SK-N-SH treated with all-trans-retinoic acid at 6 μM for 48 hours (cell line): Measurements from ENCODE around the gene MAOA.

Experiments used
- ATAC-seq: fragments of 200-7000 bp; cut with Tn5 transposase; 3 replicates; pipeline ENCODE4 v1.9.1; 2020; ENCODE audit warnings: mild to moderate bottlenecking, moderate library complexity
- ARNTL ChIP-seq: fragments of 450-650 bp; formaldehyde crosslinking; IDR thresholded peaks from 2 replicates; pipeline ENCODE4 v1.5.0; 2020; ENCODE audit warnings: low read depth, mild to moderate bottlenecking, moderate library complexity, borderline replicate concordance
- CREB5 ChIP-seq: fragments of 250-450 bp; sonication (Bioruptor Pico); IDR thresholded peaks from 2 replicates; pipeline ENCODE4 v1.5.1; 2020; ENCODE audit warnings: low read depth, mild to moderate bottlenecking, moderate library complexity
- CSDC2 ChIP-seq: fragments of 250-450 bp; sonication (Bioruptor Pico); IDR thresholded peaks from 2 replicates; pipeline ENCODE4 v1.5.0; 2020; ENCODE audit warnings: mild to moderate bottlenecking, moderate library complexity
- GLIS3 ChIP-seq: fragments of 250-450 bp; sonication (Bioruptor Pico); IDR thresholded peaks from 2 replicates; pipeline ENCODE4 v1.5.0; 2020; ENCODE audit warnings: mild to moderate bottlenecking, moderate library complexity
- OSR1 ChIP-seq: fragments of 250-450 bp; sonication (Bioruptor Pico); IDR thresholded peaks from 2 replicates; pipeline ENCODE4 v1.8.0; 2022; ENCODE audit warnings: moderate library complexity, mild to moderate bottlenecking, inconsistent platforms
- PATZ1 ChIP-seq: fragments of 250-450 bp; sonication (Bioruptor Pico); IDR thresholded peaks from 2 replicates; pipeline ENCODE4 v1.8.0; 2020; ENCODE audit warnings: mild to moderate bottlenecking, moderate library complexity, borderline replicate concordance
- PPARA ChIP-seq: fragments of 250-450 bp; sonication (Bioruptor Pico); IDR thresholded peaks from 2 replicates; pipeline ENCODE4 v1.5.0; 2020; ENCODE audit warnings: mild to moderate bottlenecking, borderline replicate concordance
- RARB ChIP-seq: fragments of 250-450 bp; sonication (Bioruptor Pico); IDR thresholded peaks from 2 replicates; pipeline ENCODE4 v1.8.0; 2021; ENCODE audit warnings: mild to moderate bottlenecking, moderate library complexity
- SNAI2 ChIP-seq: fragments of 250-450 bp; sonication (Bioruptor Pico); IDR thresholded peaks from 2 replicates; pipeline ENCODE4 v1.5.0; 2020; ENCODE audit warnings: mild to moderate bottlenecking, moderate library complexity
- TOX ChIP-seq: fragments of 250-450 bp; sonication (Bioruptor Pico); IDR thresholded peaks from 2 replicates; pipeline ENCODE4 v1.8.0; 2021; ENCODE audit warnings: mild to moderate bottlenecking, moderate library complexity, borderline replicate concordance
- ZC3H10 ChIP-seq: fragments of 250-450 bp; sonication (Bioruptor Pico); IDR thresholded peaks from 2 replicates; pipeline ENCODE4 v1.5.1; 2021; ENCODE audit warnings: mild to moderate bottlenecking, moderate library complexity
- ZFP3 ChIP-seq: fragments of 250-450 bp; sonication (Bioruptor Pico); IDR thresholded peaks from 2 replicates; pipeline ENCODE4 v1.5.0; 2020; ENCODE audit warnings: mild to moderate bottlenecking, moderate library complexity
- ZFP30 ChIP-seq: fragments of 450-650 bp; formaldehyde crosslinking; IDR thresholded peaks from 2 replicates; pipeline ENCODE4 v1.5.0; 2022; ENCODE audit warnings: mild to moderate bottlenecking, moderate library complexity
- ZNF70 ChIP-seq: fragments of 450-650 bp; formaldehyde crosslinking; IDR thresholded peaks from 2 replicates; pipeline ENCODE4 v1.5.0; 2020; ENCODE audit warnings: mild to moderate bottlenecking, moderate library complexity
- ZNF8 ChIP-seq: fragments of 450-650 bp; formaldehyde crosslinking; IDR thresholded peaks from 2 replicates; pipeline ENCODE4 v1.5.0; 2020; ENCODE audit warnings: mild to moderate bottlenecking, moderate library complexity
- TF ChIP-seq, protein P1 (sequence below): fragments of 250-450 bp; sonication (Bioruptor Pico); IDR thresholded peaks from 2 replicates; pipeline ENCODE4 v1.8.0; 2021; ENCODE audit warnings: low read depth, mild to moderate bottlenecking, moderate library complexity, borderline replicate concordance
- TF ChIP-seq, protein P2 (sequence below): fragments of 250-450 bp; sonication (Bioruptor Pico); IDR thresholded peaks from 2 replicates; pipeline ENCODE4 v1.5.1; 2021; ENCODE audit warnings: mild to moderate bottlenecking, moderate library complexity
- TF ChIP-seq, protein P3 (sequence below): fragments of 250-450 bp; sonication (Bioruptor Pico); IDR thresholded peaks from 2 replicates; pipeline ENCODE4 v1.5.0; 2020; ENCODE audit warnings: mild to moderate bottlenecking, moderate library complexity

The MAOA gene

DNA sequence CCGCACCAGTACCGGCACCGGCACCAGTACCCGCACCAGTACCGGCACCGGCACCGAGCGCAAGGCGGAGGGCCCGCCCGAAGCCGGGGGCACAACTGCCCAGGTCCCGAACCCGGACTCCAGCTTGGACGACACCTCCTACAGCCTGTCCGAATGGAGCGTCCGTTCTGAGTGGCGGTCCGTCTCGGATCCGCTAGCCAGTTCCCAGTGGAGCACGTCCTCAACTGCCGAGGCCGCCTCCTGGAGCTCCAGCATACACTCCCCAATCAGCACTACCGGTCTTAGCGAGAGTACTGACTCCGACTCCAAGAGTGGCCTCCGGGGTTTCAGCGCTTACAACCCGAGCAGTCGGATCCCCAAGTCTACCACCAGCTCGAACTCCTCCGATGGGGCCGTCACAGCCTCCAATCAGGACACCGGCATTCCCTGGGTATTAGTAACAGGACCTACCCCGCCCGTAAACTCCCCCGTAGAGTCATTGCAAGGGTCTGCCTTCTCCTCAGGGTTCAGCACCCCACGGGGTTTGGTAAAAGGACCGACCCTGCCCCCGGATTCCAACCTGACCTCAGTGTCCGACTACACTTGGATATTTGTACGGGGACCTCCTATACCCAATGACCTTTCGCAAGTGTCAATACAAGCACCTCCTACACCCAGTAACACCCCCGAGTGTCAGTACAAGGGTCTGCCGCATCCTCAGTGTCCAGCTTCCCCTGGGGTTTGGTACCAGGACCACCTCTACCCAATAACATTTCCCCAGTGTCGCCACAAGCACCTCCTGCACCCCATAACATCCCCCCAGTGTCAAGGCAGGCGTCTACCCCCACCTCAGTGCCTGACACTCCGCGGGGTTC, 721 bp upstream of the MAOA start:
- TF ChIP-seq CREB5 (CRISPR knock-in tag) (no peak), PPARA (CRISPR knock-in tag) (no peak), CSDC2 (no peak), OSR1 (CRISPR knock-in tag) (no peak)
- ATAC-seq = peak; percentile 62

DNA sequence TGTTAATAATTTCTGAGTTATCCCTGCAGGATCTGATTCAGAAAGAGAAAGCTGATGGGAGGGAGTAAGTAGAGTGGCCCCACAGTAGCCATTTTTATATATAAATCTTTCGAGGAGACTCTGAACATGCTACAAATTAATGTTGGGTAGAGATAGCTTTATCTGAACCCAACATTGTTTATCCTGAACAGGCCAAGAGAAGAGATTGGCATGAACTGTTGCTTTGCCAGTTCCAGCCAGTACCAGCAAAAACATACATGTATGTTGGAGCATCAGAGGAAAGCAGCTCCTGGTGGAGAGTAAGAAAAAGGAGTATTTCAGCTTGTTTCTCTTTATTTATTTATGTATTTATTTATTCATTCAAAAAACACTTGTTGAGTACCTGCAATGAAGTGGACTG, 1.6 kb downstream of the MAOA start:
- TF ChIP-seq ARNTL (CRISPR knock-in tag) (no peak), ZFP3 (CRISPR knock-in tag) (no peak), ZFP30 (CRISPR knock-in tag) (no peak), ZNF70 (no peak), SNAI2 (no peak), GLIS3 (CRISPR knock-in tag) (no peak), PPARA (CRISPR knock-in tag) (no peak), TOX (CRISPR knock-in tag) (no peak), ZC3H10 (CRISPR knock-in tag) (no peak), PATZ1 (no peak)
- TF ChIP-seq, protein P1, sequence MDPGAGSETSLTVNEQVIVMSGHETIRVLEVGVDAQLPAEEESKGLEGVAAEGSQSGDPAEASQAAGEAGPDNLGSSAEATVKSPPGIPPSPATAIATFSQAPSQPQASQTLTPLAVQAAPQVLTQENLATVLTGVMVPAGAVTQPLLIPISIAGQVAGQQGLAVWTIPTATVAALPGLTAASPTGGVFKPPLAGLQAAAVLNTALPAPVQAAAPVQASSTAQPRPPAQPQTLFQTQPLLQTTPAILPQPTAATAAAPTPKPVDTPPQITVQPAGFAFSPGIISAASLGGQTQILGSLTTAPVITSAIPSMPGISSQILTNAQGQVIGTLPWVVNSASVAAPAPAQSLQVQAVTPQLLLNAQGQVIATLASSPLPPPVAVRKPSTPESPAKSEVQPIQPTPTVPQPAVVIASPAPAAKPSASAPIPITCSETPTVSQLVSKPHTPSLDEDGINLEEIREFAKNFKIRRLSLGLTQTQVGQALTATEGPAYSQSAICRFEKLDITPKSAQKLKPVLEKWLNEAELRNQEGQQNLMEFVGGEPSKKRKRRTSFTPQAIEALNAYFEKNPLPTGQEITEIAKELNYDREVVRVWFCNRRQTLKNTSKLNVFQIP (CRISPR knock-in tag) = no peak
- no peak for ATAC-seq

GRCh38 chrX:43661521-43662240, 5.6 kb downstream of the MAOA start:
- TF ChIP-seq, protein P2, sequence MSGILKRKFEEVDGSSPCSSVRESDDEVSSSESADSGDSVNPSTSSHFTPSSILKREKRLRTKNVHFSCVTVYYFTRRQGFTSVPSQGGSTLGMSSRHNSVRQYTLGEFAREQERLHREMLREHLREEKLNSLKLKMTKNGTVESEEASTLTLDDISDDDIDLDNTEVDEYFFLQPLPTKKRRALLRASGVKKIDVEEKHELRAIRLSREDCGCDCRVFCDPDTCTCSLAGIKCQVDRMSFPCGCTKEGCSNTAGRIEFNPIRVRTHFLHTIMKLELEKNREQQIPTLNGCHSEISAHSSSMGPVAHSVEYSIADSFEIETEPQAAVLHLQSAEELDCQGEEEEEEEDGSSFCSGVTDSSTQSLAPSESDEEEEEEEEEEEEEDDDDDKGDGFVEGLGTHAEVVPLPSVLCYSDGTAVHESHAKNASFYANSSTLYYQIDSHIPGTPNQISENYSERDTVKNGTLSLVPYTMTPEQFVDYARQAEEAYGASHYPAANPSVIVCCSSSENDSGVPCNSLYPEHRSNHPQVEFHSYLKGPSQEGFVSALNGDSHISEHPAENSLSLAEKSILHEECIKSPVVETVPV (CRISPR knock-in tag) = no peak
- TF ChIP-seq CSDC2 (no peak), TOX (CRISPR knock-in tag) (no peak), ZNF8 (CRISPR knock-in tag) (no peak), PPARA (CRISPR knock-in tag) (no peak), RARB (CRISPR knock-in tag) (no peak), SNAI2 (no peak), CREB5 (CRISPR knock-in tag) (no peak)
- TF ChIP-seq, protein P3, sequence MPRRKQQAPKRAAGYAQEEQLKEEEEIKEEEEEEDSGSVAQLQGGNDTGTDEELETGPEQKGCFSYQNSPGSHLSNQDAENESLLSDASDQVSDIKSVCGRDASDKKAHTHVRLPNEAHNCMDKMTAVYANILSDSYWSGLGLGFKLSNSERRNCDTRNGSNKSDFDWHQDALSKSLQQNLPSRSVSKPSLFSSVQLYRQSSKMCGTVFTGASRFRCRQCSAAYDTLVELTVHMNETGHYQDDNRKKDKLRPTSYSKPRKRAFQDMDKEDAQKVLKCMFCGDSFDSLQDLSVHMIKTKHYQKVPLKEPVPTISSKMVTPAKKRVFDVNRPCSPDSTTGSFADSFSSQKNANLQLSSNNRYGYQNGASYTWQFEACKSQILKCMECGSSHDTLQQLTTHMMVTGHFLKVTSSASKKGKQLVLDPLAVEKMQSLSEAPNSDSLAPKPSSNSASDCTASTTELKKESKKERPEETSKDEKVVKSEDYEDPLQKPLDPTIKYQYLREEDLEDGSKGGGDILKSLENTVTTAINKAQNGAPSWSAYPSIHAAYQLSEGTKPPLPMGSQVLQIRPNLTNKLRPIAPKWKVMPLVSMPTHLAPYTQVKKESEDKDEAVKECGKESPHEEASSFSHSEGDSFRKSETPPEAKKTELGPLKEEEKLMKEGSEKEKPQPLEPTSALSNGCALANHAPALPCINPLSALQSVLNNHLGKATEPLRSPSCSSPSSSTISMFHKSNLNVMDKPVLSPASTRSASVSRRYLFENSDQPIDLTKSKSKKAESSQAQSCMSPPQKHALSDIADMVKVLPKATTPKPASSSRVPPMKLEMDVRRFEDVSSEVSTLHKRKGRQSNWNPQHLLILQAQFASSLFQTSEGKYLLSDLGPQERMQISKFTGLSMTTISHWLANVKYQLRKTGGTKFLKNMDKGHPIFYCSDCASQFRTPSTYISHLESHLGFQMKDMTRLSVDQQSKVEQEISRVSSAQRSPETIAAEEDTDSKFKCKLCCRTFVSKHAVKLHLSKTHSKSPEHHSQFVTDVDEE = no peak
- TF ChIP-seq, protein P1 (CRISPR knock-in tag) = no peak
- no peak for ATAC-seq
